SU-DHL-6 (cell line): ENCODE measurements around the gene CRYGA.

Experiments
- CTCF ChIP-seq: fragments of 200-600 bp; sonication (generic); IDR thresholded peaks from one replicate; pipeline ENCODE4 v1.5.1; 2017; ENCODE audit warnings: antibody characterized with exemption, mild to moderate bottlenecking, low read length, moderate library complexity; ENCODE audit not compliant: insufficient read depth, poor library complexity, severe bottlenecking
- EZH2phosphoT487 ChIP-seq: fragments of 200-600 bp; sonication (generic), shearing (Covaris generic); conservative IDR thresholded peaks from 2 replicates; pipeline ENCODE4 v1.6.1; 2018; ENCODE audit warnings: mild to moderate bottlenecking, antibody characterized with exemption, low read length, moderate library complexity, mixed read lengths

GRCh38 chr2:208208335-208209085 lies 45.1 kb upstream of the CRYGA start:
- TF ChIP-seq CTCF, result no peak
- TF ChIP-seq EZH2phosphoT487, result no peak
